CD14-positive monocyte (primary cell): ENCODE data around the gene EYS. TPM values are rescaled to one million over a fixed set of nuclear protein-coding genes. Genes with fewer than 3 reads are reported as not detected.
"Not testable (repeated sequence)": the region's sequence is repeated elsewhere in the genome, so short reads cannot be mapped to it uniquely, and the experiment has no call there.

Experiments used
- DNase-seq, 3 donors: peaks; one replicate each; pipeline ENCODE4 v3.0.0-alpha.2; 2011 to 2022
- H2AFZ ChIP-seq: 2 replicates; pipeline ENCODE4 v1.6.0; 2012; ENCODE audit warnings: mild to moderate bottlenecking, low read depth, low read length, inconsistent platforms; ENCODE audit not compliant: insufficient read depth, poor library complexity, severe bottlenecking
- H3K27ac ChIP-seq, 2 donors: 1 replicate in 1 of 2; 2 replicates in 1 of 2; pipeline ENCODE4 v1.5.1; 2012 to 2013; ENCODE audit warnings: low read length in 2 of 2, control low read depth in 1 of 2, inconsistent platforms in 1 of 2, low read depth in 1 of 2, mild to moderate bottlenecking in 1 of 2
- H3K27me3 ChIP-seq, 2 donors: one replicate each; pipeline versions ENCODE4 v1.6.0 to v1.6.1; 2011 to 2013; ENCODE audit warnings: low read length in 2 of 2; ENCODE audit not compliant: control insufficient read depth in 2 of 2, insufficient read depth in 2 of 2
- H3K36me3 ChIP-seq, 2 donors: replicated peaks in 1 of 2; 1 replicate in 1 of 2; 2 replicates in 1 of 2; pipeline versions ENCODE4 v1.5.1 to v1.6.1; 2012 to 2013; ENCODE audit warnings: low read length in 2 of 2, control low read depth in 1 of 2, inconsistent platforms in 1 of 2, mild to moderate bottlenecking in 1 of 2; ENCODE audit not compliant: insufficient read depth in 2 of 2, control insufficient read depth in 1 of 2
- H3K4me1 ChIP-seq, 2 donors: 1 replicate in 1 of 2; 2 replicates in 1 of 2; pipeline versions ENCODE4 v1.5.1 to v1.6.1; 2012 to 2013; ENCODE audit warnings: low read length in 2 of 2, control low read depth in 1 of 2, inconsistent platforms in 1 of 2, mild to moderate bottlenecking in 1 of 2, moderate library complexity in 1 of 2; ENCODE audit not compliant: insufficient read depth in 2 of 2, control insufficient read depth in 1 of 2
- H3K4me2 ChIP-seq: replicated peaks from 2 replicates; pipeline ENCODE3; 2012; ENCODE audit warnings: low read length, moderate library complexity, mild to moderate bottlenecking; ENCODE audit not compliant: poor library complexity, severe bottlenecking; ENCODE audit errors: extremely low read depth
- H3K4me3 ChIP-seq, 3 experiments: fragments of 200-600 bp in 1 of 3; sonication (generic) in 1 of 3; replicated peaks in 1 of 3; 1 replicate in 2 of 3; 2 replicates in 1 of 3; pipeline ENCODE4 v1.5.1; 2011 to 2013; ENCODE audit warnings: low read length in 3 of 3, mild to moderate bottlenecking in 3 of 3, control low read depth in 2 of 3, low read depth in 2 of 3, inconsistent platforms in 1 of 3, moderate library complexity in 1 of 3
- H3K79me2 ChIP-seq: 2 replicates; pipeline ENCODE4 v1.6.0; 2012; ENCODE audit warnings: mild to moderate bottlenecking, control low read depth, inconsistent platforms, low read length, moderate library complexity; ENCODE audit not compliant: insufficient read depth
- H3K9ac ChIP-seq: 2 replicates; pipeline ENCODE4 v1.6.0; 2017; ENCODE audit warnings: low read length, mild to moderate bottlenecking; ENCODE audit not compliant: insufficient read depth, poor library complexity, severe bottlenecking
- H3K9me3 ChIP-seq, 2 donors: replicated peaks in 1 of 2; 1 replicate in 1 of 2; 2 replicates in 1 of 2; pipeline versions ENCODE4 v1.5.1 to v1.6.1; 2012 to 2013; ENCODE audit warnings: low read length in 2 of 2, control low read depth in 1 of 2; ENCODE audit not compliant: control insufficient read depth in 1 of 2, insufficient read depth in 1 of 2
- H4K20me1 ChIP-seq: 2 replicates; pipeline ENCODE4 v1.6.0; 2012; ENCODE audit warnings: mild to moderate bottlenecking, low read length, control low read depth, moderate library complexity; ENCODE audit not compliant: insufficient read depth
- H3K27ac Mint-ChIP-seq, 7 donors: one replicate each; pipeline ENCODE4 v1.8.0; 2020; ENCODE audit warnings: mild to moderate bottlenecking in 7 of 7, mixed read lengths in 7 of 7, moderate library complexity in 6 of 7, inconsistent platforms in 2 of 7
- H3K27me3 Mint-ChIP-seq, 3 donors: one replicate each; pipeline ENCODE4 v1.8.0; 2021 to 2022; ENCODE audit warnings: low read depth in 3 of 3, mild to moderate bottlenecking in 3 of 3, mixed read lengths in 3 of 3, moderate library complexity in 3 of 3, inconsistent platforms in 1 of 3
- H3K36me3 Mint-ChIP-seq, 2 donors: one replicate each; pipeline ENCODE4 v1.8.0; 2020; ENCODE audit warnings: mixed read lengths in 2 of 2, inconsistent platforms in 1 of 2, mild to moderate bottlenecking in 1 of 2
- H3K4me1 Mint-ChIP-seq: one replicate; pipeline ENCODE4 v1.8.0; 2020; ENCODE audit warnings: mild to moderate bottlenecking, mixed read lengths
- H3K4me3 Mint-ChIP-seq, 2 donors: one replicate each; pipeline ENCODE4 v1.8.0; 2020; ENCODE audit warnings: mild to moderate bottlenecking in 2 of 2, mixed read lengths in 2 of 2, moderate library complexity in 1 of 2
- H3K9me3 Mint-ChIP-seq, 7 donors: one replicate each; pipeline ENCODE4 v1.8.0; 2020 to 2022; ENCODE audit warnings: mixed read lengths in 7 of 7, mild to moderate bottlenecking in 6 of 7, moderate library complexity in 6 of 7, inconsistent platforms in 2 of 7
- CTCF ChIP-seq: fragments of 200-600 bp; IDR thresholded peaks from one replicate; pipeline ENCODE4 v1.8.0; 2022; ENCODE audit warnings: antibody characterized with exemption, mild to moderate bottlenecking
- WGBS: methylation state at CpG from one replicate; pipeline ENCODE4 v1.1.5; 2013; ENCODE audit warnings: missing lambda C conversion rate; ENCODE audit not compliant: insufficient coverage; 5-methylcytosine and 5-hydroxymethylcytosine counted together
- intact Hi-C, 2 donors: fragments of 100-400 bp; cut with micrococcal nuclease; formaldehyde crosslinking; loops; one replicate each; pipeline versions ENCODE4 v1.15.0 to v1.15.1; 2023
- polyA plus RNA-seq, 3 donors: library from polyadenylated mRNA; depleted of rRNA in 1 of 3; unstranded in 2 of 3; stranded (reverse) in 1 of 3; fragments of 300-500 nt in 2 of 3; fragments of >200 nt in 1 of 3; fragmentation: Illumina TruSeq in 2 of 3; gene quantifications; 1 replicate in 2 of 3; 2 replicates in 1 of 3; pipeline ENCODE4 v1.2.3, GENCODE V29; 2012 to 2021

Gene EYS
- polyA plus RNA-seq, 3 donors, result 0.01 to 0.03 TPM; not detected in 1

DNA sequence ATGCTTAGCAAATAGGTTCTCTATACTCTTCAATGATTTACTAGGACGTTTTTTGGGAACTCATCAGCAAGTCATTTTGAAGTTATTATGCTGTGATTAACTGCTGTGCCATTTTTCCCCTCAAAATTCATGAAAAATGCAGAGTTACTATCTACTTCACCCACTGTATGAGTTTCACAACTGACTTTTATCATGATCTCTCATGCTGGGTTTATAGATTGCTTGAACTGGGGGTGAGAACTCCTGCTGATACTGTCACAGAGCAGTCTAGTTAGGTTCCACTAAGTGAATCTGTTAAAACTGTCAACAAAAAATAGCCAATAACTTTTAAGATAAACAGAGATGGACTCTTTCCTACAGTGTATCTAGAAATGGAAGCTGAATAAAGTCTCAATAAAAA, 136.7 kb downstream of the EYS start:
- Histone ChIP-seq H3K79me2 (no peaks in the 10 kb centered on the region), H3K36me3 (no peaks in the 10 kb centered on the region), H3K27ac (no peak overlapping the region), H3K27me3 (no peaks in the 10 kb centered on the region), H3K9ac (no peak overlapping the region), H4K20me1 (no peaks in the 10 kb centered on the region), H2AFZ (no peak overlapping the region), H3K4me3 (no peak overlapping the region), H3K4me1 (no peaks in the 10 kb centered on the region), H3K9me3 (peaks cover 3 to 8% of the 10 kb centered on the region in 2 donors), H3K4me2 (no peak overlapping the region)
- H3K27ac Mint-ChIP-seq, result no peak overlapping the region
- peaks cover 0 to 2% (median 0%) of the 10 kb centered on the region in 3 donors for H3K27me3 Mint-ChIP-seq
- no peaks in the 10 kb centered on the region for H3K36me3 Mint-ChIP-seq
- H3K4me1 Mint-ChIP-seq, result no peaks in the 10 kb centered on the region
- H3K9me3 Mint-ChIP-seq, result peaks cover 3 to 14% (median 4%) of the 10 kb centered on the region in 7 donors
- no peak for TF ChIP-seq CTCF
- intact Hi-C loops, result no loop called here
- DNase-seq, result no peak
- no peak overlapping the region for H3K4me3 Mint-ChIP-seq
- WGBS, result no CpG with 5 or more reads among the region's 1 CpG

DNA sequence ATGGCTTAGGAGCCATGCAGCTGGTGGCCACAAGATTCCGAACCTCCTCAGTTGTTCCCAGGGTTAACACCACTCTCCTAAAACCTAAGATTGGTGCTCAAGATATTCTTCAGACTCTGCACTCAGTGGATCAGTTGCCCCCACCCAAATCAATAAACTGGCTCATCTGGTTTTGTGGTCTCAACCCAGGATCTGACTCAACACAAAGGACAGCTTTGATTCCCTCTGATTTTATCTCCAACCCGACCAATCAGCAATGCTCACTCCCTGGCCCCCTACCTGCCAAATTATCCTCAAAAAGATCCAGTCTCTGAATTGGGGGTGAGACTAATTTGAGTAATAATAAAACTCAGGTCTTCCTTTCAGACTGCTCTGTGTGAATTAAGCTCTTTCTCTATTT, 137.5 kb downstream of the EYS start:
- H3K4me3 ChIP-seq, result no peak overlapping the region
- no peak overlapping the region for H3K4me2 ChIP-seq
- H3K9ac ChIP-seq, result no peak overlapping the region
- DNase-seq, result no peak
- H3K27me3 ChIP-seq, result no peaks in the 10 kb centered on the region
- no peak overlapping the region for H3K27ac ChIP-seq
- H3K27ac Mint-ChIP-seq, result no peak overlapping the region
- no peak overlapping the region for H3K4me3 Mint-ChIP-seq
- H3K36me3 Mint-ChIP-seq, result no peaks in the 10 kb centered on the region
- no peaks in the 10 kb centered on the region for H3K4me1 Mint-ChIP-seq
- H2AFZ ChIP-seq, result no peak overlapping the region
- no peaks in the 10 kb centered on the region for H3K36me3 ChIP-seq
- H3K79me2 ChIP-seq, result no peaks in the 10 kb centered on the region
- H3K9me3 ChIP-seq, result peaks cover 3 to 8% of the 10 kb centered on the region in 2 donors
- H3K9me3 Mint-ChIP-seq, result peaks cover 3 to 14% (median 5%) of the 10 kb centered on the region in 7 donors
- intact Hi-C loops, result no loop called here
- peaks cover 0 to 2% (median 0%) of the 10 kb centered on the region in 3 donors for H3K27me3 Mint-ChIP-seq
- WGBS, result 83% methylated on average over 1 of the region's 2 CpGs
- no peaks in the 10 kb centered on the region for H4K20me1 ChIP-seq
- no peak for TF ChIP-seq CTCF
- H3K4me1 ChIP-seq, result no peaks in the 10 kb centered on the region

- H3K9me3 ChIP-seq, H3K27me3 ChIP-seq, H3K27me3 Mint-ChIP-seq, H3K79me2 ChIP-seq, H3K9ac ChIP-seq, H3K27ac ChIP-seq, H3K27ac Mint-ChIP-seq, H4K20me1 ChIP-seq, H3K4me3 Mint-ChIP-seq, H3K4me3 ChIP-seq, H3K4me2 ChIP-seq, H2AFZ ChIP-seq, intact Hi-C loops, DNase-seq, H3K36me3 Mint-ChIP-seq, H3K4me1 ChIP-seq, H3K36me3 ChIP-seq, H3K4me1 Mint-ChIP-seq: not testable (repeated sequence)
- peaks cover 3 to 11% (median 5%) of the 10 kb centered on the region in 7 donors for H3K9me3 Mint-ChIP-seq
- WGBS, result 88% methylated on average over 7 of the region's 7 CpGs
These were observed 138.0 kb downstream of the EYS start for GRCh38 chr6:65569056-65569455.
